ENCODE measurements around the gene SMARCC2. TPM values are rescaled to one million over a fixed set of nuclear protein-coding genes. Genes with fewer than 3 reads are reported as not detected.

The SMARCC2 gene
- total and polyA plus RNA-seq, 2 donors (not counting 1 experiment from before 2014, with no cell fraction given): 60.2 to 70.8 TPM

GRCh38 chr12:56169229-56169759 lies 20.0 kb downstream of the SMARCC2 start:
- Histone ChIP-seq H3K4me3 (replicated peaks in 1 of 4; ENCODE audit: control extremely low read depth in 1 of 4, insufficient read depth in 1 of 4, low read depth in 3 of 4, low read length in 4 of 4) (no peak overlapping the region), H4K20me1 (ENCODE audit: control insufficient read depth, extremely low read depth, insufficient read depth, low read length) (no peaks in the 10 kb centered on the region), H3K27ac (ENCODE audit: insufficient read depth, low read length) (no peak overlapping the region), H3K79me2 (ENCODE audit: control insufficient read depth, insufficient read depth, low read length) (no peaks in the 10 kb centered on the region), H3K36me3 (ENCODE audit: control insufficient read depth, insufficient read depth, low read length) (peaks cover 30% of the 10 kb centered on the region), H3K9me3 (ENCODE audit: control insufficient read depth, insufficient read depth, low read depth, low read length) (no peaks in the 10 kb centered on the region), H3K4me2 (ENCODE audit: extremely low read depth, insufficient read depth, low read length) (no peak overlapping the region), H3K9ac (ENCODE audit: insufficient read depth, low read length) (no peak overlapping the region), H3K27me3 (ENCODE audit: control insufficient read depth, insufficient read depth, low read length) (no peaks in the 10 kb centered on the region), H2AFZ (ENCODE audit: low read length) (no peak overlapping the region), H3K4me1 (ENCODE audit: control insufficient read depth, extremely low read depth, insufficient read depth, low read length) (no peaks in the 10 kb centered on the region)
- no peak for TF ChIP-seq EZH2 (IDR thresholded peaks at IDR 0.05; ENCODE audit: low read length, missing control alignments)
- no peak for TF ChIP-seq CTCF (conservative IDR thresholded peaks at IDR 0.05 in 1 of 2, IDR thresholded peaks at IDR 0.05 in 1 of 2; ENCODE audit: low read depth in 1 of 2, low read length in 2 of 2)
- no peak for DNase-seq (ENCODE audit: low read depth in 2 of 2)

- H3K9ac ChIP-seq (ENCODE audit: insufficient read depth, low read length): no peak overlapping the region
- no peak for DNase-seq (ENCODE audit: low read depth in 2 of 2)
- no peak overlapping the region for H3K27ac ChIP-seq (ENCODE audit: insufficient read depth, low read length)
- H4K20me1 ChIP-seq (ENCODE audit: control insufficient read depth, extremely low read depth, insufficient read depth, low read length): peaks cover 1% of the 10 kb centered on the region
- no peaks in the 10 kb centered on the region for H3K9me3 ChIP-seq (ENCODE audit: control insufficient read depth, insufficient read depth, low read depth, low read length)
- TF ChIP-seq CTCF (conservative IDR thresholded peaks at IDR 0.05 in 1 of 2, IDR thresholded peaks at IDR 0.05 in 1 of 2; ENCODE audit: low read depth in 1 of 2, low read length in 2 of 2) (no peak), EZH2 (IDR thresholded peaks at IDR 0.05; ENCODE audit: low read length, missing control alignments) (no peak)
- no peak overlapping the region for H2AFZ ChIP-seq (ENCODE audit: low read length)
- no peaks in the 10 kb centered on the region for H3K27me3 ChIP-seq (ENCODE audit: control insufficient read depth, insufficient read depth, low read length)
- peaks cover 36% of the 10 kb centered on the region for H3K36me3 ChIP-seq (ENCODE audit: control insufficient read depth, insufficient read depth, low read length)
- H3K4me3 ChIP-seq (replicated peaks in 1 of 4; ENCODE audit: control extremely low read depth in 1 of 4, insufficient read depth in 1 of 4, low read depth in 3 of 4, low read length in 4 of 4): no peak overlapping the region
- peaks cover 12% of the 10 kb centered on the region for H3K4me1 ChIP-seq (ENCODE audit: control insufficient read depth, extremely low read depth, insufficient read depth, low read length)
- no peak overlapping the region for H3K4me2 ChIP-seq (ENCODE audit: extremely low read depth, insufficient read depth, low read length)
- H3K79me2 ChIP-seq (ENCODE audit: control insufficient read depth, insufficient read depth, low read length): peaks cover 17% of the 10 kb centered on the region
These were observed 23.9 kb downstream of the SMARCC2 start for GRCh38 chr12:56165369-56165768.

GRCh38 chr12:56164345-56164729 lies 24.9 kb downstream of the SMARCC2 start:
- no peak overlapping the region for H3K27ac ChIP-seq (ENCODE audit: insufficient read depth, low read length)
- H2AFZ ChIP-seq (ENCODE audit: low read length): no peak overlapping the region
- H3K4me3 ChIP-seq (replicated peaks in 1 of 4; ENCODE audit: control extremely low read depth in 1 of 4, insufficient read depth in 1 of 4, low read depth in 3 of 4, low read length in 4 of 4): no peak overlapping the region
- H3K27me3 ChIP-seq (ENCODE audit: control insufficient read depth, insufficient read depth, low read length): no peaks in the 10 kb centered on the region
- peaks cover 1% of the 10 kb centered on the region for H4K20me1 ChIP-seq (ENCODE audit: control insufficient read depth, extremely low read depth, insufficient read depth, low read length)
- H3K4me1 ChIP-seq (ENCODE audit: control insufficient read depth, extremely low read depth, insufficient read depth, low read length): peaks cover 12% of the 10 kb centered on the region
- peaks cover 27% of the 10 kb centered on the region for H3K79me2 ChIP-seq (ENCODE audit: control insufficient read depth, insufficient read depth, low read length)
- no peak for DNase-seq (ENCODE audit: low read depth in 2 of 2)
- TF ChIP-seq EZH2 (IDR thresholded peaks at IDR 0.05; ENCODE audit: low read length, missing control alignments) (no peak), CTCF (conservative IDR thresholded peaks at IDR 0.05 in 1 of 2, IDR thresholded peaks at IDR 0.05 in 1 of 2; ENCODE audit: low read depth in 1 of 2, low read length in 2 of 2) (no peak)
- H3K9ac ChIP-seq (ENCODE audit: insufficient read depth, low read length): no peak overlapping the region
- no peaks in the 10 kb centered on the region for H3K9me3 ChIP-seq (ENCODE audit: control insufficient read depth, insufficient read depth, low read depth, low read length)
- H3K36me3 ChIP-seq (ENCODE audit: control insufficient read depth, insufficient read depth, low read length): peaks cover 36% of the 10 kb centered on the region
- H3K4me2 ChIP-seq (ENCODE audit: extremely low read depth, insufficient read depth, low read length): no peak overlapping the region

Data from fibroblast of lung (primary cell).